ENCODE measurements around the gene TXNDC2. TPM values are rescaled to one million over a fixed set of nuclear protein-coding genes. Genes with fewer than 3 reads are reported as not detected.

Gene TXNDC2
- total RNA-seq, 1 donor from 2014 or later: not detected

DNA sequence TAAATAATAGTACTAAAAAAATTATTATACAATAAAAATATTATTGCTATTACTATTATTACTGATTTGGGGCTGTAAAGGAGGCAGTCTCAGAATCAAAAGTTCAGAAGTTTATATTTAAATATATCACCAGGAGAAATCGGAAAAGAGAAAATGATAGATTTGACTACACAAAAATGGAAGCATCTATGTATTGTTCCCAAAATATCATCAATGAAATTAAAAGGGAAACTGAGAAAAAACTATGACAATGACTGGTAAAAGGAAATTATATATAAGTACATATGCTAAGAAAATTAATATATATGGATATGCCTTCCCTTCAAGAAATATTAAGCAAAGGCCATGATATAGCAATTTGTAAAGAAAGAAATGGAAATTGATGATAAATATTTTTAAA is 7.7 kb upstream of the TXNDC2 start:
- no peaks in the 10 kb centered on the region for H3K36me3 ChIP-seq
- H3K27me3 ChIP-seq: no peaks in the 10 kb centered on the region
- no peak for DNase-seq (ENCODE audit: low spot score in 2 of 2)
- H3K9me3 ChIP-seq: no peaks in the 10 kb centered on the region
- intact Hi-C loops (cut with DNase I): no loop called here
- no peak overlapping the region for H3K27ac ChIP-seq
- no peak overlapping the region for H3K4me3 ChIP-seq
- H3K4me1 ChIP-seq: peaks cover 0 to 6% of the 10 kb centered on the region in 2 donors
- TF ChIP-seq, protein P1, sequence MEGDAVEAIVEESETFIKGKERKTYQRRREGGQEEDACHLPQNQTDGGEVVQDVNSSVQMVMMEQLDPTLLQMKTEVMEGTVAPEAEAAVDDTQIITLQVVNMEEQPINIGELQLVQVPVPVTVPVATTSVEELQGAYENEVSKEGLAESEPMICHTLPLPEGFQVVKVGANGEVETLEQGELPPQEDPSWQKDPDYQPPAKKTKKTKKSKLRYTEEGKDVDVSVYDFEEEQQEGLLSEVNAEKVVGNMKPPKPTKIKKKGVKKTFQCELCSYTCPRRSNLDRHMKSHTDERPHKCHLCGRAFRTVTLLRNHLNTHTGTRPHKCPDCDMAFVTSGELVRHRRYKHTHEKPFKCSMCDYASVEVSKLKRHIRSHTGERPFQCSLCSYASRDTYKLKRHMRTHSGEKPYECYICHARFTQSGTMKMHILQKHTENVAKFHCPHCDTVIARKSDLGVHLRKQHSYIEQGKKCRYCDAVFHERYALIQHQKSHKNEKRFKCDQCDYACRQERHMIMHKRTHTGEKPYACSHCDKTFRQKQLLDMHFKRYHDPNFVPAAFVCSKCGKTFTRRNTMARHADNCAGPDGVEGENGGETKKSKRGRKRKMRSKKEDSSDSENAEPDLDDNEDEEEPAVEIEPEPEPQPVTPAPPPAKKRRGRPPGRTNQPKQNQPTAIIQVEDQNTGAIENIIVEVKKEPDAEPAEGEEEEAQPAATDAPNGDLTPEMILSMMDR (IDR thresholded peaks at IDR 0.05): no peak

DNA sequence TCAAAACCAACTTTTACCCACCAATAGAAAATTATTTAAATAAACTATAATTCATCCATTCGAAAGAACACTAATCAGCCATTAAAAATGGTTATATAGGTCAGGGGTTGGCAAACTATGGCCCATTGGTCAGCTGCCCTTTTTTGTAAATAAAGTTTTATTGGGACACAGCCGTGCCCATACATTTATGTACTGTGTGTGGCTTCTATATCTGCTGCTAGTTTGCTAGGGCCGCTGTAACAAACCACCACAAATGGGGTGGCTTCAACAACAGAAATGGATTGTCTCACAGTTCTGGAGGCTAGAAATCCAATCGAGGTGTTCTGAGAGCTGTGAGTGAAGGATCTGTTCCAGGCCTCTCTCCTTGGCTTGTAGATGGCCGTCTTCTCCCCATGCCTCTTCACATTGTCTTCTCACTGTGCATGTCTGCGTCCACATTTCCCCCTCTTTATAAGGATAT is 7.0 kb upstream of the TXNDC2 start:
- TF ChIP-seq, protein P1 (IDR thresholded peaks at IDR 0.05): no peak
- Histone ChIP-seq H3K9me3 (no peaks in the 10 kb centered on the region), H3K27ac (no peak overlapping the region), H3K27me3 (no peaks in the 10 kb centered on the region), H3K36me3 (no peaks in the 10 kb centered on the region), H3K4me3 (no peak overlapping the region), H3K4me1 (peaks cover 0 to 6% of the 10 kb centered on the region in 2 donors)
- no peak for DNase-seq (ENCODE audit: low spot score in 2 of 2)
- intact Hi-C loops (cut with DNase I): no loop called here

DNA sequence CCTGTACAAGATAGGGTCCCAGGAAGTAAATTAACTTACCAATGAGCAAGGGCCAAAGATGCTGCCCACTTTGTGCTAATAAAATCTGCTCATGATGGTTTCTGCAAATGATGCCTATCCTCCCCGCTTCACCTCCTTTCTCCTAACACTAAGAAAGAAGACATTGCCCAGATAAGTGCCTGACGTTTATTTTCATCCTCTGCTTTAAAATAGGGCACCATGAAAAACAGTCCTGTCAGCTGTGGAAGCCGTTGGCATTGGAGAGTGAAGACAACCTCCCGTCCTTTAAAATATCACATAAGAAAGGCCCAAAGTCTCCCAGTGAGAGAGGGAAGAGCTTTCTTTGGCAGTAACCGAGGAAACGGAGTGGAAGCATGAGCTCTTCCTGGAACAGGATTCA is 1.7 kb upstream of the TXNDC2 start:
- H3K9me3 ChIP-seq: no peaks in the 10 kb centered on the region
- no peak overlapping the region for H3K27ac ChIP-seq
- intact Hi-C loops (cut with DNase I): no loop called here
- H3K4me3 ChIP-seq: no peak overlapping the region
- no peak for DNase-seq (ENCODE audit: low spot score in 2 of 2)
- TF ChIP-seq, protein P1 (IDR thresholded peaks at IDR 0.05): no peak
- H3K27me3 ChIP-seq: no peaks in the 10 kb centered on the region
- no peaks in the 10 kb centered on the region for H3K4me1 ChIP-seq
- H3K36me3 ChIP-seq: no peaks in the 10 kb centered on the region

DNA sequence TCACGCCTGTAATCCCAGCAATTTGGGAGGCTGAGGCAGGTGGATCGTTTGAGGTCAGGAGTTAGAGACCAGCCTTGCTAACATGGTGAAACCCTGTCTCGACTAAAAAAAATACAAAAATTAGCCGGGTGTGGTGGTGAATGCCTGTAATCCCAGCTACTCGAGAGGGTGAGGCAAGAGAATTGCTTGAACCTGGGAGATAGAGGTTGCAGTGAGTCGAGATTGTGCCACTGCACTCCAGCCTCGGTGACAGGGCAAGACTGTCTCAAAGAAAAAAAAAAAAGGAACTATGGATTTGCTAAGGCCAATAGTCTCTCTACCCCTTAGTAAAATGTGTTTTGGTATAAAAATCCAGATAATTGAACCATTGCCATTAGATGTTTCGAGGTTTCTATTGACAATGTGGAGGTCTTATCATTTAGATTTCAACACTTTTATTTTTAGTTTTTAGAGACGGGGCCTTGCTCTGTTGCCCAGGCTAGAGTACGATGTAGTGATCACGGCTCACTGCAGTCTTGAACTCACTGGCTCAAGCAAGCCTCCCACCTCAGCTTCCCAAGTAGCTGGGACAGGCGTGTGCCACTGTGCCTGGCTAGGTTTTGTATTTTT is 1.1 kb upstream of the TXNDC2 start:
- intact Hi-C loops (cut with DNase I): no loop called here
- Histone ChIP-seq H3K36me3 (no peaks in the 10 kb centered on the region), H3K9me3 (no peaks in the 10 kb centered on the region)

DNA sequence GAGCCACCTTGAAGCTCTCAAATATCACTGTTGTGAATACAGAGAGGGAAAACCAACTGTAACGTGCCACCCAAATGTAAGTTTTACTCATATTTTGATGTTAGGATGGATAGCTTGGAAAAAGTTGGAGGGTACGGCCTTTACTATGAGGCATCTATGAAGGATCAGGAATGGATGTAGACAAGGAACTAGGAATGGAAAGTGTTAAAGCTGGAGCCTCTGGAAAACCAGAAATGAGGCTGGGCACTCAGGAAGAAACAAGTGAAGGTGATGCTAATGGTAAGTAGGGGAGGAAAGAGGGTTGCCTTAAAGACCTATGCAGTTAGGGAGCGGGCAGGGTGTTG is 204 bp downstream of the TXNDC2 start:
- Histone ChIP-seq H3K4me1 (no peaks in the 10 kb centered on the region), H3K4me3 (no peak overlapping the region), H3K9me3 (no peaks in the 10 kb centered on the region), H3K27me3 (no peaks in the 10 kb centered on the region), H3K27ac (no peak overlapping the region), H3K36me3 (no peaks in the 10 kb centered on the region)
- no peak for DNase-seq (ENCODE audit: low spot score in 2 of 2)
- TF ChIP-seq, protein P1 (IDR thresholded peaks at IDR 0.05): no peak
- intact Hi-C loops (cut with DNase I): no loop called here

More for the DNA sequence above, 1.1 kb upstream of the TXNDC2 start:
- Histone ChIP-seq H3K4me1 (no peaks in the 10 kb centered on the region), H3K27me3 (no peaks in the 10 kb centered on the region), H3K27ac (no peak overlapping the region), H3K4me3 (no peak overlapping the region)
- DNase-seq (ENCODE audit: low spot score in 2 of 2): no peak
- TF ChIP-seq, protein P1 (IDR thresholded peaks at IDR 0.05): no peak

DNA sequence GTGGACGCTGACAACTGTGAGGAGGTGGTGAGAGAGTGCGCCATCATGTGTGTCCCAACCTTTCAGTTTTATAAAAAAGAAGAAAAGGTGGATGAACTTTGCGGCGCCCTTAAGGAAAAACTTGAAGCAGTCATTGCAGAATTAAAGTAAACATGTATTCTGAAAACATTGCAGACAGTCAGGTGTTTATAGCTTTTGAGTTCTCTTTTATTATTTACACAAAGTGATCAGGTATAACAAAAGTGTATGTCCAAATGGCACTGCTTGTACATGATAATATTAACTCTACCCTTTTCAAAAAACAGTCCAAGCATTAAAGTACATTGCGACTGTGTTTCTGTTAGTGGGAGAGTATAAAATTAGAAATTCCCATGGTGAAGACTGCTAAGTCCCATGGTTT is 2.2 kb downstream of the TXNDC2 start:
- intact Hi-C loops (cut with DNase I): no loop called here
- H3K27ac ChIP-seq: no peak overlapping the region
- H3K4me3 ChIP-seq: no peak overlapping the region
- H3K36me3 ChIP-seq: no peaks in the 10 kb centered on the region
- no peaks in the 10 kb centered on the region for H3K27me3 ChIP-seq
- no peaks in the 10 kb centered on the region for H3K9me3 ChIP-seq
- TF ChIP-seq, protein P1 (IDR thresholded peaks at IDR 0.05): no peak
- DNase-seq (ENCODE audit: low spot score in 2 of 2): no peak
- no peaks in the 10 kb centered on the region for H3K4me1 ChIP-seq

Data from ascending aorta (tissue), 2 donors.